ENCODE results near the gene PERP.
"Not testable (repeated sequence)": the region's sequence is repeated elsewhere in the genome, so short reads cannot be mapped to it uniquely, and the experiment has no call there.

Gene PERP

DNA sequence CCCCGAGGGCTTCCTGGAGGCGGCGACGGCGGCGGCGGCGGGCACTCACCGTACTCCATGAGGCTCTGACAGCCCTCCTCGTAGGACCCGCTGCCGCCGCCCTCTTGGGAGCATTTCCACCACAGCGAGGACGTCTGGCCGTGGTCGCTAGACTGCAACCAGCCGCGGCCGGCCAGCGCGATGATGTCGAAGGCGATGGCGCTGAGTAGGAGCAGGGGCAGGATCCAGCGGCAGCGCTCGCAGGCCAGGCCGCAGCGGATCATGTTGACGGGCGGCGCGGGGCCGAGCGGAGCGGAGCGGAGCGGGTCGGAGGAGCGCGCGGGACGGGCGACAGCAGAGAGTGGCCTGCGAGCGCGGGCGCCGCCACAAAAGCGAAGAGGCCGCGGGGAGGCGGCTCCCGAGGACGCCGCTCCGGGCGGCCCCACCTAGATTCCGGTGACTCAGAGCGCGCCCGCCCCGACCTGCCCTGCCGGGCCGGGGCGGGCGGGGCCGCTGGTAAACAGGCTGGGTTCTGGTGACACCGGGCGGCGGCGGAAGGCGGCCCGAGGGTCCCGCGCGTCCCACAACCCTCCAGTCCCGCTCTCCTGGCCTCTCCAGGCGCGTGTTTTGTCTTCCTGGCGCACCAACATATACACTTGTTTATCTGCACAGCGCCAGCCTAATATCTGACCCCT is at the start of gene PERP:
Gene PERP (minus strand): TSS at position 342 of the 674 bp plus-strand sequence. CDS start 79 bp downstream, at position 263.
- peak; percentile 13 for DNase-seq (ENCODE audit: low read depth)

DNA sequence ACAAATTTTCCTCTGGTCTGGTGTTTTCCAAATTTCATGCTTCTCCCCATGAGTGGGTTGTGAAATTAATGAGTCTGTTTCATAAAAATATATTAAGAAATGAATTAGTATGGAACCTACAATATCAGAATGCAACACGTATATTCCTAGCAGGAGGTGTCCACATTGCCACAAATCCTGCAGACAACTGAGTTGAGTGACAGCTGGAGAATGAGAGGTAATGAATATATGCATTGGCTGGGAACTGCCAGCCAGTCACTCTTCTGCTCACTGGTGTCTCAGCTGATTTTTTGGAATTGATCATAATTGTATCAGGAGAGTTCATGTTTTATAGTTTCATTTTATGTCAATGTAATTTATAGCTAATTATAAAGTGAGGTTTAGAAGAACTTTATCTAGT is 48.2 kb upstream of the PERP start:
- DNase-seq (ENCODE audit: low read depth): no peak

DNA sequence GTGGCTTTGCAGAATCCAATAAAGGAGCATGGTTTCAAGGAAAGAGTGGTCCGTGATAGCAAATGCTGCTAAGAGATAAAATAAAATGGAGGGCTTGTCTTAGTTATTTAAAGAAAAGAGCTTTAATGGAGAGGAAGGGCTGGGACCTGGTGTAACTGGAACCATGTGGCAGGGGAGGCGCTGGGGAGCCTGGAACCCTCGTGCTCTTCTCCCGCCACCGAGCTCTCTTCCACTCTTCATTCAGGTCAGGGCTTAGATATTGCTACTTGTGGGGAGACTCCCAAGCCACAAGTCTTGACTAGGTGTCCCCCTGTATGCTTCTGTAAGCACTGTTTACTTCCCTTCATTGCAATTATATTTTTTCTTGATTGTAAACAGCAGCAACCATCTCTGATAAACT is 39.3 kb upstream of the PERP start:
- DNase-seq (ENCODE audit: low read depth): no peak

DNA sequence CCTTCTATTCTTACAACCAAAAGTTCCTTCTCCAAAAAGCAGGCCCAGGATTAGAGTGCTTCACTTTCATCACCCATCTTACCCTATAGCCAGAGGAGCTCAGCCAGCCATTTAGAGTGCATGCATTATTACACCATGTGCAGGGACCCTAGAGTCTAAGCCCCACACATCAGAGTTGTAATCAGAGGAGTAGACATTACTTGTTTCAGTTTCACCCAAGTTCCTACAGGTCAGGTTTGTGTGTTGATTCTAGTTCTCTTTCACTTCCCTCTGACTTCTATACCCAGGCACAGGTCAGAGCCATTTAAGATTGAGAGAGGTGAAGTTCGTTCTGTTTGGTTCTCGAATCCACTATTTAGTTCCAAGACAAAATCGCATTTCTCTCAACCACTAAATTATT is 38.2 kb upstream of the PERP start:
- no peak for DNase-seq (ENCODE audit: low read depth)

DNA sequence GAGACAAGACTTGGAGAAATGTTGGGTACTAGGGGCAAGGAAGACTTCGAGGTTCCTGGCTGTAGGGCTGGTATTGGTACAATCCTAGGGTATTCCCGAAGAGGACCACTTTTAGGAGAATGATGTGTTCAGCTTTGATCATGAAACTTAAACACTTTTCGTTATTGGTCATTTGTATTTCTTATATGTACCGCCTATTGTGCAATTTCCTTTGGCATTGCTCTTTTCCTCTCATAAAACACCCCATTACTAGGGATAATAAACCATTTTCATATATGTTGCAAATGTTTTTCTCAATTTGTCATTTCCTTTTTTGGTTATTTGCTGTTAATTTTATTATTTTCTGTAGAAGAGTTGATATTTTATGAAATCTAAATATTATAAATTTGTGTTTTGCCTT is 35.6 kb upstream of the PERP start:
- DNase-seq (ENCODE audit: low read depth): no peak

DNA sequence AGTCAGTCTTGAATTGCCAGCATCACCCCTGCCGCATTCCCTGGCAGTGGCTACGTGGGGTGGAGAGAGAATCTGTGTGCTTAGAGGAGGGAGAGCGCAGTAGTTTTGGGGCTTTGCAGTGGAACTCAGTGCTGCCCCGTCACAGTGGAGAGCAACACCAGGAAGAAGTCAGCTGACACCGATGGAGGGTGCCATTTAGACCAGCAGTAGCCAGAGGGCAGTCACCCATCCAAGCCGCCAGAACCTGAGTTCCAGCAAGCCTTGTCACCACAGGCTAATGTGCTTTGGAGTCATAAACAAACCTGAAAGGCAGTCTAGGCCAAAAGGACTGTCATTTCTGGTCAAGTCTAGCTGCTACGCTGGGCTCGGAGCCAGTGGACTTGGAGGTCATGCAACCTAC is 22.0 kb upstream of the PERP start:
- no peak for DNase-seq (ENCODE audit: low read depth)

DNA sequence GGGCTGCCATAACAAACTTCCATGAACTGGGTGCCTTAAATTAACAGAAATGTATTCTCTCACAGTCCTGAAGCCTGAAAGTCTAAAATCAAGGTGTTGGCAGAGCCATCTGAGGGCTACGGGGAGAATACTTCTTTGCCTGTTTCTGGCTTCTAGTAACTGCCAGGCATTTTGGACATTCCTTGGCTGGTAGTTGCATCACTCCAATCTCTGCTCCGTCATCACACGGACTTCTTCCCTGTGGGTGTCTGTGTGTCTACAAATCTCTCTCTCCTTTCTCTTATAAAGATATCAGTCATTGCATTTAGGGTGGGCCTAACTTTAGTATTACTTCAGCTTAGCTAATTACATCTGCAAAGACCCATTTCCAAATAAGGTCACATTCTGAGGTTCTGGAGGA is 20.9 kb upstream of the PERP start:
- no peak for DNase-seq (ENCODE audit: low read depth)

DNA sequence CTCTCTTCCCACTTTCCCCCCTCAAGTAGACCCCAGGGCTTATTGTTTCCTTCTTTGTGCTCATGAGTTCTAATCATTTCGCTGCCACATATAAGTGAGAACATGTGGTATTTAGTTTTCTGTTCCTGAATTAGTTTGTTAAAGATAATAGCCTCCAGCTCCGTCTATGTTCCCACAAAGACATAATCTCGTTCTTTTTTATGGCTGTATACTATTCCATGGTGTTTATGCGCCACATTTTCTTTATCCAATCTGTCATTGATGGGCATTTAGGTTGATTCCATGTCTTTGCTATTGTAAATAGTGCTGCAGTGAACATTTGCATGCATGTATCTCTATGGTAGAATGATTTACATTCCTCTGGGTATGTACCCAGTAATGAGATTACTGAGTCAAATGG is 16.9 kb upstream of the PERP start:
- no peak for DNase-seq (ENCODE audit: low read depth)

DNA sequence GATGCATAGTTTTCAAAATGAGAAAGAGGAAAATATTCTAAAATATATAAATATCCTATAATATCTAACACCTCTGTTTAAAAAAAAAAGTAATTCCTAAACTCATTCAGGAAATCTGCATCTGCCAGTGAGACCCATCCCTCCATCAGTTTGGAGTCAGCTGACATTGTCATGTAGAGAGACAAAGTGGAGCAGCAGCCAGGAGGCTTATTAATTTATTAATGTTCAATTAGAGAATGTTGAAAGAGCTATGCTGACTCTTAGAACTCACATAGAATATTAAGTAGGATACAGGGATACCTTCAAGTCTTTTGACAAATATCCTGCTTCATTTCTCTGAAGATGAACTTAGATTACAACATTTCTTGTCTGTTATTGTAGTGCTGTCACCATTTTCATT is 12.8 kb upstream of the PERP start:
- no peak for DNase-seq (ENCODE audit: low read depth)

DNA sequence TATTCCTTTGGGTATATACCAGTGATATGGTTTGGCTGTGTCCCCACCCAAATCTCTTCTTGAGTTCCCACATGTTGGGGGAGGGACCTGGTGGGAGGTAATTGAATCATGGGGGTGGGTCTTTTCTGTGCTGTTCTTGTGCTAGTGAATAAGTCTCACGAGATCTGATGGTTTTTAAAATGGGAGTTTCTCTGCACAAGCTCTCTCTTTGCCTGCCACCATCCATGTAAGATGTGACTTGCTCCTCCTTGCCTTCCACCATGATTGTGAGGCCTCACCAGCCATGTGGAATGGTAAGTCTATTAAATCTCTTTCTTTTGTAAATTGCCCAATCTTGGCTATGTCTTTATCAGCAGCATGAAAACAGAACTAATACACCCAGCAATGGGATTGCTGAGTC is 12.0 kb upstream of the PERP start:
- not testable (repeated sequence) for DNase-seq (ENCODE audit: low read depth)

DNA sequence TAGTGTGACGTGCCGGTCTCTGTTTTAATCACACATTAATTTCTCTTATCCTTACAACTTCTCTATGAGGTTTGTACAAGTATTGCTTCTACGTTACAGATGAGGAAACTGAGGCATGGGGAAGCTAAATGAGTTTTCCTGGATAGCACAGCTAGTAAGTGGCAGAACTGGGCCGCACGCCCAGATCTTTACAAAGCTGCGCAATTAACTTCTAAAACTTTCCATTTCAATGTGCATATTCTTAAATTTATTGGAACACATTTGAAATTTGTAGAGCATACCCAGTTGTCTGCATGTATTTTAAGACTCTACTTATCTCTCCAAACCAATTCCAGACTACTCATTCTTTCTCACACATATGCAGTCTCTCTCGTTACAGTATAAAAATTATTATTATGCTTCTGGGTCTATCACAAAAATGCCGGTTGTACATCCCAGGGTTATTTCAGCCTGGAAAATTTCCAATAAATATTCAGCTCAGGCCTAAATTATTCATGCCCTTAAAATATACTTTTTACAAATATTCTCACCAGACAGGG is 10.2 kb upstream of the PERP start:
- no peak for DNase-seq (ENCODE audit: low read depth)

DNA sequence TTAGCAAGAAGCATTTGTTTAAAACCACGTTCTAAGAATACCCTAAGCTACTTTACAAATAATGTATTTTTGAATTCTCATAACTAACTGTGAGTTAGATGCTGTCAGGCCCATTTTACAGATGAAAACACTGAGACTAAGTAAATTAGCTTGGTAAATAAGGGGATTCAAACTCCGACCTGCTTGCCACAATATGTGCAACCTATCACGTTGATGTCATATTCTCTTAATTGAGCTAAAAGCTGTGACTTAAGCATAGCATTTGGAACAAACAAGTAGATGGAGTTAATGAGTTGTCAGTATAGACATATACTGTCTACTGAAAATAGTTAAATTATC is 9.4 kb upstream of the PERP start:
- DNase-seq (ENCODE audit: low read depth): no peak

DNA sequence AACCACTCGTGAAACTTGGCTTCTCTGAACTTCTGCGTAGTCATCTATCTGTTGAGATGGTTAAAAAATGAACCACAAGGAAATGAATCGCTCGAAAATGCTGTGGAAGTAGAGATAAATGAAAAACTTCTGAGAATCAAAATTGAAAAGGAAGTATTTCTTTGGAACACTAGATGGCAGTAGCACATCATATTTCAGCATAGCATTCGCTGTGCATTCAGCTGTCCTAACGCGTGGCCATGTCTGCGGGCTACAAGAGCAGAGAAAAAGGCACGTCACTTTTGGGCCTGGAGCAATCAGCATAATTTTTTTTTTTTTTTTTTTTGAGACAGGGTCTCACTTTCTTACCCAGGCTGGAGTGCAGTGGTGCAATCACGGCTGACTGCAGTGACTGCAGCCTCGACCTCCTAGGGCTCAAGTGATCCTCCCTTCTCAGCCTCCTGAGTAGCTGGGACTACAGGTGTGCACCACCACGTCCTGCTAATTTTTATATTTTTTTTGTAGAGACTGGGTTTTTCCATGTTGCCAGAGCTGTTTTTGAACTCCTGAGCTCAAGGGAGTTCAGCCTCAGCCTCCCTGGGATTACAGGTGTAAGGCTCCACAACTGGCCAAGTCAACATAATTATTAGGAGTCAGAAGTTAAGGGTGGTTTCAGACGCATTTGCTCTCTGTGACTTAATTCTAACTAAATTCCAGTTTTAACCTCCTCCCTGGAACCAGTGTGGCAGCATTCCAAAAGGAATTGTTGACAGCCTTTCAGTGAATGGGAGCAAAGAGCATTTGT is 8.8 kb upstream of the PERP start:
- peak; percentile 61 for DNase-seq (ENCODE audit: low read depth)

DNA sequence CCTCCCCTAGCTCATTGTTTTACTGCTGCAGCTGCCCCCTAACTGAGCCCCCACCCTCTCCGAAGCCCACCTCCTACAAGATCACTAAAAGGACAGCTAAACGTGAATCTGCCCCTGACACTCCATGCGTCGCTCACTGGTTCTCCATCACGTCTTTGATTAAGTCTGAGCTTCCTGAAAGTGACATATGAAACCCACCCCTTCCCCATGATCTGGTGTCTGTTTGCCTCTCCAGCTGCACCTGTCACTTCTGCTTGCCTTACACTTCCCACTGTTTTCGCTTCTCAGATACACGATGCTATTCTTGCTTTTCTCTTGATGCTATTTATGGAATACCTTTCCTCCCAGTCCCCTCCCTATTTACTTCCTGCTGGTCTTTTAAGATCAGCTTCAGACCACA is 8.0 kb upstream of the PERP start:
- DNase-seq (ENCODE audit: low read depth): no peak

DNA sequence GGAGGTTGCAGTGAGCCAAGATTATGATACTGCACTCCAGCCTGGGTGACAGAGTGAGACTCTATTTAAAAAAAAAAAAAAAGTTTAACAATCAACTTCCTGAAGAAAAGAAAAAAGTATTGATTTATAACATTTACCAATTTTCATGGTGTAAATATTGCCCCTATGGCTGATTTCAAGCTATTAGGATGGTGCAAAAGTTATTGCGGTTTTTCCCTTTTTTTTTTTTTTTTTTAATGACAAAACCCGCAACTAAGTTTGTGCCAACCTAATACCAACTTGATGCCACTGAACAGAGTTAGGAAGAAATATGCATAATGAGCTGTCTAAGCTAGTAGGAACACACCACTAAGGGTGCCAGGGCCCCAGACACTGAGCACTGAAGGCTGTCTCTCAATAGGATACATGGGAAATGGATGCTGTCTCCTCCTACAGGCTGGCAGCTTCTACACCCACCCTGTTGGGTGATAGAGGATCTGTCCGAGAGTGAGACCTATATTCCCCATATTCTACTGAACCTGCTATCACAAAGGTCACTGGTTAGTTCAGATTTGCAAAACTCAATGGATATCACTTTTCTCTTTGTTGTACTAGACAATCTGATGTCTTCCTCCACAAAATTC is 6.5 kb upstream of the PERP start:
- no peak for DNase-seq (ENCODE audit: low read depth)

DNA sequence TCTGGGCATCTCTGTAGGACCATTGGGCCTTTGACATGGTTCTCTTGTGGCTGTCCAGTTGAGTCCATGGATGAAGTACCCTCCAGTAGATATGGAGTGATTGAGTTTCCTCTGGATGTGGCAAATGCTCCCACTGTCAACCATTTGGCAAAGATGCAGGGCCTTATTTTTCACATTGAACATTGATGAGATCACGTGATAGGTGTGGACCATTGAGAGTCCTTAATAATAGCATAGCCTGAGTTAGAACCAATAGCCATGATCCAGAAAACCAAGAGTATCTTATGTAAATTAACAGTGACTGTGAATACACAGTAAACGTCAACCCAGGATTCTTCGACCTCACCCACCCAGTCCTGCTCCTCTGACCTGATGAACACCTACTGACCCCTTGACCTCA is 3.0 kb upstream of the PERP start:
- no peak for DNase-seq (ENCODE audit: low read depth)

DNA sequence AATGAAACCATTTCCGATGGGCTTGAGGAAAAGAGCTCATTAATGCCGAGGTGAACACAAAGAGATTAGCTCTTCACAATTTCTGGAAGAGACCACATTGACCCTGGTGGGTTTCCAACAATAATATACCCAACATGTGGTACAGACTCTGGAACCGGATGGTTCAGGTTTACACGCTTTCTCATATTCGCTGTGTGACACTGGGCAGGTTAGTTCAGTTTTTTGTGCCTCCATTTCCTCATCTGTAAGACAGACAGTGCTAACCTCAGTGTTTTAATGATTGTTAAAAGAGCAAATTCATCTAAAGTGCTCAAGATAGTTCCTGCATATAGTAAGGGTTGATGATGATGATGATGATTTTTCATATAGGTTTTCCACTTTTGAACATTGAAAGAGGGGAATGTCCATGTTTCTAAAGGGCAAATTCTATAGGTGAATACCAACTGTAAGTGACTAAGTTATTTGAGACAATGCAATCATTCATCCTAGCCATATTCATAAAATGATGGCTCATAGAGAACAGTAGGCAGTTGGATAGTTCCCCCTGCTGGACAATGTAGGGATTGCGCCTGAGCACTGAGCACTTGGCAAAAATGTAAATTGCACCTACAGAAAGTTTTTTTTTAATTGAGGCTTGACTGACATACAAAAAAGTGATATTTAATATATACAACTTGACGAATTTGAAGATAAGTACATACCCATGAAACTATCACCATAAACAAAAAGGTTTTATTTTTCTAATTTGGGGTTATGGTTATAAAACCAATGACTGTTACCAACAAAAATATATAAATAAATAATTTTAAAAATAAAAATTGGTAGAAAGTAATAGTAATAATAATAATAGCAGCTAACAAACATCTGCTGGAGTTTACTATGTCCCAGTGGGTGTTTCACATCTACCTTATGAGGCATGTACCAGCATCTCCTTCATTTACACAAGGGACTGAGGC is 2.1 kb upstream of the PERP start:
- DNase-seq (ENCODE audit: low read depth): peak; percentile 48

DNA sequence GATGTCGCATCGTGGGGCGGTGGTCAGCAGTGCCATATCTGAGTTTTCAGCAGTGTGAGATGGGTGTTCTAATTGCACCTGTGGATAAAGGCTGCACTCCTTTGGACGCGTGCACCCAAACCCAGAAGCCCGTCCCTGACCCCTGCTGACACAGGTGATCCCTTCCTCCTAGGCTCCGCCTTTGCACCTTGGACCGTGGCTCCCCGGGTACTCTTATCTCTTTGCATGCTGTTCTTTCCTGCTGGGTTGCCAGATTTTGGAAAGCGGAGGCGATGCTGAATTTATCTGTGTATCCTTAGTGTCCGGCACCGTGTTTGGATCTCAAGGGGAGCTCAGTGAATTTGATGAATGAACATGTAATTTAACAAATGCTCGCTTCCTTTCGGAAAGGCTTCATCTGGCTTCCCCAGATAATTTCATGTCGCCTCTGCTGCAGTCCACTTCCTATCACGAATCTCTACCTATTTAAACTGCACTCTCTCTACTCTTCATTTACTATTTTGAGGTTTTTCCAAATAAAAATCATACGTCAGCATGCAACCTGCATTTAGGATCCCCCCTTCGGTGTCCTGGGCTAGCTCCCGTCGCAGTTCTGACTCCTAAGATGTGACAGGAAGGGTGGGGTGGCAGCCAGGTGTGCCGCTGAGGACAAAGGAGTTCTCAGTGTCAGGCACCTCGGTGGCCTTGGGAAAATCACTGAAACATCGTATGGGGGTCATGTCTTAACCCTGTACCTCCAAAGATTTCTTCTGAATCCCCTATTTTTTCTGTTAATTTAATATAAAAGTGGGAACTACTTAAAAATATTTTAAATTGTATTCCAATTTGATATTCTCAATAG is 753 bp upstream of the PERP start:
- DNase-seq (ENCODE audit: low read depth): no peak

DNA sequence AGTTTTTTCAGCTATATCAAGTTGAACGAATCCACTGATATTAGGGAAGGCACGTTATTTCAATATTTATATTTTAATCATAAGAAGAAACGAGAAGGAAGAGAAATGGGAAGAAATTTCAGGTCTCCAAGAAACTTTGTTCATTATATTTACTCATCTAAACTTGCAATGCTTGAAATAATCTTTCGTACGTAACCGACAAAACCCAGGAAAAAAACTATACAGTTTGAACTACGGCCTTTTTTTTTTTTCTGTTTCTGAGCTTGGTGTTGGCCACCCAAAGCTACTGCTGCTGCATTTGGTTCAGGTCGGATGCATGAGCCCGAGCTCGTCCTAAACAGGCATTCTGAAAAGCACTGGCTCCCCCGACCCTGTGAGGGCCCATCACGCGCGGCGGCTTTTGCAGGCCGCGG is 548 bp downstream of the PERP start:
- DNase-seq (ENCODE audit: low read depth): no peak

DNA sequence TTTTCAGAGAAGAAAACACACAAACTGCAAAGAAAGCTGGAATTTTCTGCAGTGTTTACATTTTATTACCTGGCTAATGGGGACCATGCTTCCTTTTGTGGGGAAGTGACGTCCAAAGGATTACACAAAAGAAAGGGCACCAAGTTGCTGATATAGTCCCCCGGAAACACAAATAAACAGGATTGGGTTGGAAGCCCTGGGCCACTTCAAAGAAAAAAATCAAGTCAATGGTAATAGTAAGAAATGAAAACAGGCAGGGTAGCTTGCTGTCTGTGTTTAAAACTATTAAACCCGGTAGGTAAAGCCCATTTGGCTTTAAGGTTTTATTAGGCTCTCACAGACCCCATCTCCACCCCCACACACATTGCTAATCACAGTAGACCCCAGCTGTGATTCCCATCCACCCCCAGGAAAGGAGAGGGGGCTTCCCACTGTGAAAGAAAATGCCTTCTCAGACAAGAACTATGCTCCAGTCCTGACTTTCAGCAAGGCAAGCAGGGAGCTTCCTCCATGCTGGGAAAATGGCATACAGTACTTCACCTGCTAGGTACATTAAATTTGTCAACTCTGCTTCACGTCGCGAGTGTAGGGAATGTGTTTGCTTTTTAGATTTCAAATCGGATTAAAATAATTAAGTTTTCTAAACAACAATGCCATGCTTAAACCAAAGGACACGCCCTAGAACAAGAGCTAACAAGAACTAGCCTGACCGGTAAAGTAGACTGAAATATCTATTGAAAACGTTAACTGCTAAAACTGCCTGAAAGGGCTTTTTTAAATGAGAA is 1.1 kb downstream of the PERP start:
- no peak for DNase-seq (ENCODE audit: low read depth)

All from fibroblast of the conjunctiva (primary cell).